LNCaP clone FGC (cell line): Measurements from ENCODE around the gene DAAM1.

Experiments
- DNase-seq: peaks from one replicate; pipeline ENCODE4 v3.0.0-alpha.2; 2011; ENCODE audit warnings: low read depth
- H3K4me3 ChIP-seq: 2 replicates; pipeline ENCODE4 v1.5.1; 2011; ENCODE audit warnings: mild to moderate bottlenecking, low read depth, low read length, control low read depth
- TF ChIP-seq, protein P1 (sequence below): IDR thresholded peaks from 2 replicates; pipeline ENCODE4 v1.5.1; 2012; ENCODE audit warnings: mild to moderate bottlenecking; ENCODE audit not compliant: control insufficient read depth, insufficient read depth; ENCODE audit errors: extremely low read depth

The DAAM1 gene

DNA sequence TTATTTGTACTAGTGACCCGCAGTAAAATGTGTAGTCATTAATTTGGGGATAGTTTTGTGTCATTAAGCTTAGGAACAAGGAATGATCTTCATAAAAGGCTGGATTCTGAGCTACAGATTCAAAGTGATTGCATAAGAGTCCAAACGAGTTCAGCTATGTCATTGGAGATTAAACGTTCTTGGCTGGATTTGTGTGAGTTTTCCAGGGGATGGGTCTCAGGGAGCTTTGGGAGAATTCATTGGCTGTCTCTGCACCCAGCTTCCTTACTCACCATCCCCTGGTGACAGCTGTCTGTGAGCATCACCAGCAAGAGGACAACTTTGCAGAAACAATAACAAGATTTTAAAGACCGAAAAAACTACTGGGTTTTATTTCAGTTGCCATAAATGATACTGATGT lies 130.4 kb downstream of the DAAM1 start:
- no peak overlapping the region for H3K4me3 ChIP-seq
- DNase-seq: no peak
- TF ChIP-seq, protein P1, sequence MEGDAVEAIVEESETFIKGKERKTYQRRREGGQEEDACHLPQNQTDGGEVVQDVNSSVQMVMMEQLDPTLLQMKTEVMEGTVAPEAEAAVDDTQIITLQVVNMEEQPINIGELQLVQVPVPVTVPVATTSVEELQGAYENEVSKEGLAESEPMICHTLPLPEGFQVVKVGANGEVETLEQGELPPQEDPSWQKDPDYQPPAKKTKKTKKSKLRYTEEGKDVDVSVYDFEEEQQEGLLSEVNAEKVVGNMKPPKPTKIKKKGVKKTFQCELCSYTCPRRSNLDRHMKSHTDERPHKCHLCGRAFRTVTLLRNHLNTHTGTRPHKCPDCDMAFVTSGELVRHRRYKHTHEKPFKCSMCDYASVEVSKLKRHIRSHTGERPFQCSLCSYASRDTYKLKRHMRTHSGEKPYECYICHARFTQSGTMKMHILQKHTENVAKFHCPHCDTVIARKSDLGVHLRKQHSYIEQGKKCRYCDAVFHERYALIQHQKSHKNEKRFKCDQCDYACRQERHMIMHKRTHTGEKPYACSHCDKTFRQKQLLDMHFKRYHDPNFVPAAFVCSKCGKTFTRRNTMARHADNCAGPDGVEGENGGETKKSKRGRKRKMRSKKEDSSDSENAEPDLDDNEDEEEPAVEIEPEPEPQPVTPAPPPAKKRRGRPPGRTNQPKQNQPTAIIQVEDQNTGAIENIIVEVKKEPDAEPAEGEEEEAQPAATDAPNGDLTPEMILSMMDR: no peak

DNA sequence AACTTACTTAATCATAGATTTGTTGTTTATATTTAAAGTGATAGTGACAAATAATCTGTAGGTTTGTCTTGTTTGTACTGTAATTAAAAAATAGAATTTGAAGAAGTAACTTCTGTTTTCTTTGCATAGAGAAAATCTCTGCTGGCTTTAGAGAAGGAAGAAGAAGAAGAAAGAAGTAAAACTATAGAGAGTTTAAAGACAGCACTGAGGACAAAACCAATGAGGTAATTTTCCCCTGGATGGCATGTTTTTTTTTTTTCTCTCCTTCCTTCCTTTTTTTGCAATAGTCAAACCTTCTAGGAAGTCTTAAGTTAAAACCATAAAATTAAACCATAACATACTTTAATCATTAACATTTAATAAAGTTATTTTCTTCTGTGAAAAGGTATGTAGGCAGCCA lies 131.9 kb downstream of the DAAM1 start:
- TF ChIP-seq, protein P1: no peak
- H3K4me3 ChIP-seq: no peak overlapping the region
- no peak for DNase-seq

DNA sequence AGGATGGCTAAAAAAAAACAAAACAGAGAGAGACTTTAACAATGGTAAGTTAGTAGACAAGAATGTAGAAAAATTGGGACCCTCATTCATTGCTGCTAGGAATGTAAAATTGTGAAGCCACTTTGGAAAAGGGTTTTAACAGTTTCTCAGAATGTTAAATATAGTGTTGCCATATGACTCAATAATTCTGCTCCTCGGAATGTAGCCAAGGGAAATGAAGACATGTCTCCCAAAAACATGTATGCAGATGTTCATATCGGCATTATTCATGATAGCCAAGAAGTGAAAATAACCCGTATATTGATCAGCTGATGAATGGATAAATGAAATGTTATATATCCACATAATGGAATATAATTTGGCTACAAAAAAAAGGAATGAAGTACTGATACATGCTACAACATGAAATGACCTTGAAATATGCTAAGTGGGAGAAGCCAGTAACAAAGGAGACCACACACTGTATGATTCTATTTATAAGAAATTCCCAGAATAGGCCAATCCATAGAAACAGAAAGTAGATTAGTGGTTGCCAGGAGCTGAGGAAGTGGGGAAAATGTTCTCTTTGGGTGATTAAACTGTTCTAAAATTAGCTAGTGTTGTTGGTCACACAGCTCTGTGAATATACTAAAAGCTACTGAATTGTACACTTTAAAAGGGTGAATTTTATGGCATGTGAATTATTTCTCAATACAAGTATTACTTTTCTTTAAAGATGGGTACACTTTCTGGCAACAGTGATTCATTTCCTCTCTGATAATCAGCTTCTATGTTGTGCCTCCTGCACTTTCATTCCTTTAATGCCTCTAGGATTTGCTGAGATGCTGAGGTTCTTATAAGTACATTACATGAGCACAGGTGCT lies 132.5 kb downstream of the DAAM1 start:
- TF ChIP-seq, protein P1: no peak
- DNase-seq: no peak
- no peak overlapping the region for H3K4me3 ChIP-seq

DNA sequence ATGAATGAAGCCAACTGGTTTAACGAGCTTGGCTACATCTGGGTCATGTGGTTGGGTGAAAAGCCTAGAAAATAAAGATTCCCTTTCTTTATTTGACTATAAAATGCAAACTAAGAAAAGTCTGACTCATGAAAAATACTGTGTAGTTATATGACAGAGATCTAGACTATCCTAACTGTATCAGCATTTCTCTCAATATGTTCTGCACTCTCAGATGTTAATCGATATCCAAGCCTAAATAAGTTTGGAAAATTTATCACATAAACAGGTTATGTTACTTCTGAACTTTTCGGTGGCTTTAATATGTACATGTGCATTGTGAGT lies 133.1 kb downstream of the DAAM1 start:
- TF ChIP-seq, protein P1: no peak
- H3K4me3 ChIP-seq: no peak overlapping the region
- peak; percentile 74 for DNase-seq

DNA sequence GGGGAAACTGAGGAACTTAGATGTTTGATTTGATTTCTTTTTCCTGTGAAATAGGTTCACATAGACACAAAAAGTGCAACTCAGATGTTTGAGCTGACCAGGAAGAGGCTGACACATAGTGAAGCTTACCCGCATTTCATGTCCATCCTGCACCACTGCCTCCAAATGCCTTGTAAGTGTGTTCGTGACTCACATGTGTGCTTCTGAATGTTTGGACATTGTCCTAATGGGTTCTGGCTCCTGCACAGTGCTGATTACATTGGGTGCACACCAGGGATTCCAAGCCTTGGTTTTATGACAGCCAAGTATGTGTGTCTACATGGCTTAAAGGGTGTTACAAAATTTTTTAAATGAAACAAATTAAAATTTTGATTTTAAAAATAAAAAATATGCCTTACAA lies 137.4 kb downstream of the DAAM1 start:
- no peak overlapping the region for H3K4me3 ChIP-seq
- TF ChIP-seq, protein P1: no peak
- no peak for DNase-seq

DNA sequence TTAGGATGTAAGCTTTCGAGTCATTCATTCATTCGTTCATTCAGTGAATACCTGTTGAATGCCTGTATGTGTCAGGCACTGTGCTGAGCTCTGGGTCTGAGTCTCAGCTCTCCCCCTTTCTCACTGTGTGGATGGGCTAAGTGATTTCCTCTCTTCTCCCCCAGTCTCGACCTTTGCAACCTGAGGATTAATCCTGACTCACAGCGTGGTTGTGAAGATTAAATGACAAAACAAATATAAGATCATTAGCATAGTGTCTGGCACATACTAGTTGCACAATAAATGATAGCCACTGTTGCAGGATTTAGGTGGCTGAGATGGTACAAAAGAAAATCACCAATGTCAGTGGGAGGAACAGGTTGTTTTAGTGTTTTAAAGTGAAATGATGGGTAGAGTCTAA lies 140.0 kb downstream of the DAAM1 start:
- no peak overlapping the region for H3K4me3 ChIP-seq
- no peak for DNase-seq
- TF ChIP-seq, protein P1: no peak

DNA sequence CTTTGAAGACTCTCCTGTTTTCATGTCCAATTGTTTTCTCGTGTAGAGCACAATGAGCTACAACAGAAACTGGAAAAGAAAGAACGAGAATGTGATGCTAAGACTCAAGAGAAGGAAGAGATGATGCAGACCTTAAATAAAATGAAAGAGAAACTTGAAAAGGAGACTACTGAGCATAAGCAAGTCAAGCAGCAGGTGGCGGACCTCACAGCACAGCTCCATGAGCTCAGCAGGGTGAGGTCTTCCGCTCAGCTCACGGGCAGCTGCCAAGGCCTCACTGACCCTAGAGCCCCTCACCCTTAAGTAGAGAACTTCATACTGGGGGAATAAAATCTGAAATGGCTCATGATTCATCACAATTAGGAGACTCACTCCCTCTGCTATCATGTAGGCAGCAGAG lies 142.0 kb downstream of the DAAM1 start:
- no peak overlapping the region for H3K4me3 ChIP-seq
- no peak for DNase-seq
- TF ChIP-seq, protein P1: no peak
